Endothelial cell of umbilical vein (primary cell): ENCODE results near the gene EMP2. TPM values are rescaled to one million over a fixed set of nuclear protein-coding genes. Genes with fewer than 3 reads are reported as not detected.

ENCODE experiments used
- BruUV-seq: library from RNA; stranded (reverse); fragments of 400-500 nt; replicated peaks from 2 replicates; lab custom pipeline; 2021; lab: Mats Ljungman, UMichigan
- CTCF ChIA-PET: fragments of 300-600, 350-600 bp; sonication (Branson Sonifier 250); formaldehyde crosslinking; loops from one replicate; lab custom pipeline; 2021; ENCODE audit warnings: antibody characterized with exemption, inconsistent platforms; lab: Charles Lee
- POLR2A ChIA-PET: fragments of 300-600, 350-600 bp; sonication (Branson Sonifier 250); formaldehyde crosslinking; loops from one replicate; lab custom pipeline; 2021; ENCODE audit warnings: antibody characterized with exemption, inconsistent platforms; lab: Charles Lee
- DNase-seq: peaks from one replicate; pipeline ENCODE4 v3.0.0-alpha.2; 2011; ENCODE audit warnings: low read depth, low spot score
- FAIRE-seq: peaks from 2 replicates; lab custom pipeline; 2011; peaks lifted over from hg19 to GRCh38; lab: Jason Lieb, UNC
- H2AFZ ChIP-seq: 2 replicates; pipeline ENCODE4 v1.6.0; 2012; ENCODE audit warnings: low read depth, low read length, control low read depth, inconsistent platforms
- H3K27ac ChIP-seq: 2 replicates; pipeline ENCODE4 v1.5.1; 2011; ENCODE audit warnings: low read depth, mild to moderate bottlenecking, control low read depth, low read length, moderate library complexity; ENCODE audit not compliant: insufficient read depth
- H3K27me3 ChIP-seq, 2 experiments: 2 replicates each; pipeline versions ENCODE4 v1.6.0 to v1.6.1; 2011; ENCODE audit warnings: low read length in 2 of 2, mixed read lengths in 1 of 2; ENCODE audit not compliant: control insufficient read depth in 2 of 2, insufficient read depth in 2 of 2
- H3K36me3 ChIP-seq, 2 experiments: 2 replicates in 1 of 2; 3 replicates in 1 of 2; pipeline ENCODE4 v1.5.1; 2011; ENCODE audit warnings: low read length in 2 of 2, mild to moderate bottlenecking in 1 of 2, moderate library complexity in 1 of 2; ENCODE audit not compliant: control insufficient read depth in 2 of 2, insufficient read depth in 2 of 2; ENCODE audit errors: extremely low read depth in 1 of 2
- H3K4me1 ChIP-seq: 3 replicates; pipeline ENCODE4 v1.5.1; 2011; ENCODE audit warnings: mild to moderate bottlenecking, low read length; ENCODE audit not compliant: control insufficient read depth, insufficient read depth; ENCODE audit errors: extremely low read depth
- H3K4me2 ChIP-seq: 2 replicates; pipeline ENCODE4 v1.6.1; 2011; ENCODE audit warnings: low read length, control low read depth, mixed read lengths; ENCODE audit not compliant: insufficient read depth
- H3K4me3 ChIP-seq, 3 experiments: fragments of 200-600 bp in 1 of 3; sonication (generic), shearing (Covaris generic) in 1 of 3; replicated peaks in 1 of 3; 2 replicates each; pipeline ENCODE4 v1.5.1; 2011 to 2016; ENCODE audit warnings: control low read depth in 3 of 3, low read length in 3 of 3, mild to moderate bottlenecking in 2 of 3, inconsistent platforms in 1 of 3, low read depth in 1 of 3, moderate library complexity in 1 of 3; ENCODE audit not compliant: insufficient read depth in 1 of 3
- H3K79me2 ChIP-seq: 2 replicates; pipeline ENCODE4 v1.6.0; 2012; ENCODE audit warnings: low read length, inconsistent platforms; ENCODE audit not compliant: control insufficient read depth, insufficient read depth
- H3K9ac ChIP-seq: replicated peaks from 2 replicates; pipeline ENCODE3; 2011; ENCODE audit warnings: low read length, control low read depth; ENCODE audit not compliant: insufficient read depth; ENCODE audit errors: extremely low read depth
- H3K9me1 ChIP-seq: replicated peaks from 3 replicates; pipeline ENCODE4 v1.6.0; 2011; ENCODE audit warnings: mild to moderate bottlenecking, low read length; ENCODE audit not compliant: control insufficient read depth, insufficient read depth; ENCODE audit errors: extremely low read depth
- H3K9me3 ChIP-seq: replicated peaks from 2 replicates; pipeline ENCODE4 v1.5.1; 2012; ENCODE audit warnings: low read length, inconsistent platforms; ENCODE audit not compliant: control insufficient read depth, insufficient read depth
- H4K20me1 ChIP-seq: replicated peaks from 2 replicates; pipeline ENCODE3; 2011; ENCODE audit warnings: mild to moderate bottlenecking, low read length; ENCODE audit not compliant: control insufficient read depth, insufficient read depth; ENCODE audit errors: extremely low read depth
- EZH2 ChIP-seq: IDR thresholded peaks from 2 replicates; pipeline ENCODE4 v1.6.1; 2012; ENCODE audit warnings: borderline replicate concordance, low read depth, mild to moderate bottlenecking, moderate library complexity, low read length, inconsistent platforms; ENCODE audit not compliant: severe bottlenecking
- FOS ChIP-seq: IDR thresholded peaks from 2 replicates; pipeline ENCODE4 v1.6.1; 2011; ENCODE audit warnings: mild to moderate bottlenecking, low read length, moderate library complexity, borderline replicate concordance; ENCODE audit not compliant: insufficient read depth
- GATA2 ChIP-seq: IDR thresholded peaks from 2 replicates; pipeline ENCODE4 v1.7.0; 2011; ENCODE audit warnings: low read depth, mild to moderate bottlenecking, moderate library complexity, mixed read lengths, low read length; ENCODE audit not compliant: insufficient read length, insufficient read depth
- JUN ChIP-seq: IDR thresholded peaks from 2 replicates; pipeline ENCODE4 v1.6.1; 2011; ENCODE audit warnings: borderline replicate concordance, low read depth; ENCODE audit not compliant: insufficient read length, insufficient read depth
- MYC ChIP-seq: IDR thresholded peaks from one replicate; pipeline ENCODE4 v1.6.1; 2011; ENCODE audit warnings: mild to moderate bottlenecking, low read depth, low read length
- POLR2A ChIP-seq: IDR thresholded peaks from 2 replicates; pipeline ENCODE4 v1.6.1; 2012; ENCODE audit warnings: low read depth, mild to moderate bottlenecking, control low read depth, low read length
- POLR2AphosphoS5 ChIP-seq: IDR thresholded peaks from 2 replicates; pipeline ENCODE4 v1.6.1; 2012; ENCODE audit warnings: low read depth, mild to moderate bottlenecking, control low read depth, low read length, moderate library complexity; ENCODE audit not compliant: insufficient read depth
- dilution Hi-C: fragments of 300-500 bp; cut with MboI; formaldehyde crosslinking; loops from one replicate; pipeline ENCODE4 v1.15.0; 2019; ENCODE audit warnings: low sequenced_read_pairs; ENCODE audit not compliant: extremely low pct_ligation_motif_present
- intact Hi-C: fragments of 100-400 bp; cut with micrococcal nuclease; formaldehyde crosslinking; loops from one replicate; pipeline ENCODE4 v1.10.0; 2022
- polyA plus RNA-seq, 4 experiments: library from polyadenylated mRNA; depleted of rRNA in 3 of 4; stranded (reverse) in 3 of 4; unstranded in 1 of 4; fragments of >200 nt; gene quantifications; 2 replicates each; pipeline versions ENCODE4 v1.2.1 to v1.2.3, GENCODE V29; 2011 to 2012; ENCODE audit warnings: missing spikeins in 1 of 4
- total RNA-seq: library from RNA; stranded (reverse); gene quantifications from 2 replicates; pipeline ENCODE4 v1.2.3, GENCODE V29; 2021
- TF ChIP-seq, protein P1 (sequence below): IDR thresholded peaks from 2 replicates; pipeline ENCODE4 v1.6.1; 2011; ENCODE audit not compliant: insufficient read depth, insufficient read length
- TF ChIP-seq, protein P2 (sequence below), 2 donors: IDR thresholded peaks; 1 replicate in 1 of 2; 2 replicates in 1 of 2; pipeline ENCODE4 v1.5.1; 2011; ENCODE audit warnings: low read length in 2 of 2, mild to moderate bottlenecking in 2 of 2, moderate library complexity in 2 of 2, control low read depth in 1 of 2, inconsistent platforms in 1 of 2, low read depth in 1 of 2; ENCODE audit not compliant: insufficient read depth in 1 of 2; ENCODE audit errors: extremely low read depth in 1 of 2

Gene EMP2
- total and polyA plus RNA-seq, 2 donors (not counting 3 experiments of a cell fraction or from before 2014, with no cell fraction given): 19.0 to 25.5 TPM

DNA sequence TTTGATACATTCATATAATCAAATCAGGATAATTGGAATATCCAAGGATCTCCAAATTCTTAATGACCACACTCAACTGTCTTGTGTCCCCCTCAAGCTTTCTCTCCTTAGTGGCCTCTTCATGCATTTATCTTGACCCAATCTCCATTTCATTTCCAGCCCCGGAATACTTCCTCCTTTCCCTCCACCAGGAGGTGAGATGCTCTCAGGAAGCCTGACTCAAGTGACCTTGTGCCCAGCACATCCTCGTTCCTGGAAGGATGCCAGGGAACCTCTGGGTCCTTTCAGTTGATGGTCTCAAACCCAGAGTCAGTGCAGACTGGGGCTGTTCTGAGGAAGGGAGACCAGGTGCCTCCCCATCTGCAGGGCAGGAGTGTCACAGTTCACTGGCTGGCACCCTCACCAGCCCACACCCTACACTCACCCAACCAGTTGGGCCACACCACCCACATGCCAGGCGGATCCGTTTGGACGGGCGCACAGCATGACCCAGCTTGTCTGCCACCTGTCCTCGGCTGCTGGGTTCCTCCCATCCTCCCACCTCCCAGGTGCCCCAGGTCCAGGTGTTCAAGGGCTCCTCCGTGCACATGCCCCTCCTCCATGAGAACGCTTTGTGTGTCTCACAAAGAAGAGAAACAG, 14.0 kb upstream of the EMP2 start:
- no peak overlapping the region for H2AFZ ChIP-seq
- no peaks in the 10 kb centered on the region for H3K79me2 ChIP-seq
- intact Hi-C loops: no loop called here
- no peaks in the 10 kb centered on the region for H4K20me1 ChIP-seq
- no peaks in the 10 kb centered on the region for H3K9me1 ChIP-seq
- TF ChIP-seq GATA2 (peak; percentile 63), MYC (no peak), POLR2A (no peak)
- DNase-seq (no peak), FAIRE-seq (no peak)
- no peaks in the 10 kb centered on the region for H3K9me3 ChIP-seq
- H3K4me1 ChIP-seq: no peaks in the 10 kb centered on the region
- ChIA-PET CTCF (interaction anchor here (1.4 kb wide), 2 partner anchors 10 to 15 kb away, joined by 3 read pairs; no protein-coding TSS in a partner anchor), POLR2A (no interaction called here)
- no peak overlapping the region for H3K4me3 ChIP-seq
- dilution Hi-C loops: no loop called here
- H3K27ac ChIP-seq: no peak overlapping the region
- no TSS peak for BruUV-seq
- no peaks in the 10 kb centered on the region for H3K36me3 ChIP-seq
- H3K27me3 ChIP-seq: peaks cover 0 to 2% of the 10 kb centered on the region in 2 experiments
- H3K4me2 ChIP-seq: no peak overlapping the region
- no peak overlapping the region for H3K9ac ChIP-seq

- Histone ChIP-seq H3K27me3 (no peaks in the 10 kb centered on the region), H3K36me3 (no peaks in the 10 kb centered on the region), H3K4me1 (no peaks in the 10 kb centered on the region), H3K9me3 (no peaks in the 10 kb centered on the region), H3K9ac (no peak overlapping the region), H3K4me2 (no peak overlapping the region), H3K4me3 (no peak overlapping the region), H4K20me1 (no peaks in the 10 kb centered on the region), H3K9me1 (no peaks in the 10 kb centered on the region), H3K79me2 (no peaks in the 10 kb centered on the region), H2AFZ (no peak overlapping the region), H3K27ac (no peak overlapping the region)
- intact Hi-C loops: no loop called here
- dilution Hi-C loops: no loop called here
- DNase-seq (no peak), FAIRE-seq (no peak)
- POLR2A ChIA-PET: no interaction called here
- BruUV-seq: no TSS peak
- TF ChIP-seq MYC: no peak
- TF ChIP-seq POLR2A: no peak
- TF ChIP-seq GATA2: no peak
- TF ChIP-seq, protein P1, sequence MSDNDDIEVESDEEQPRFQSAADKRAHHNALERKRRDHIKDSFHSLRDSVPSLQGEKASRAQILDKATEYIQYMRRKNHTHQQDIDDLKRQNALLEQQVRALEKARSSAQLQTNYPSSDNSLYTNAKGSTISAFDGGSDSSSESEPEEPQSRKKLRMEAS: no peak
- TF ChIP-seq, protein P2, sequence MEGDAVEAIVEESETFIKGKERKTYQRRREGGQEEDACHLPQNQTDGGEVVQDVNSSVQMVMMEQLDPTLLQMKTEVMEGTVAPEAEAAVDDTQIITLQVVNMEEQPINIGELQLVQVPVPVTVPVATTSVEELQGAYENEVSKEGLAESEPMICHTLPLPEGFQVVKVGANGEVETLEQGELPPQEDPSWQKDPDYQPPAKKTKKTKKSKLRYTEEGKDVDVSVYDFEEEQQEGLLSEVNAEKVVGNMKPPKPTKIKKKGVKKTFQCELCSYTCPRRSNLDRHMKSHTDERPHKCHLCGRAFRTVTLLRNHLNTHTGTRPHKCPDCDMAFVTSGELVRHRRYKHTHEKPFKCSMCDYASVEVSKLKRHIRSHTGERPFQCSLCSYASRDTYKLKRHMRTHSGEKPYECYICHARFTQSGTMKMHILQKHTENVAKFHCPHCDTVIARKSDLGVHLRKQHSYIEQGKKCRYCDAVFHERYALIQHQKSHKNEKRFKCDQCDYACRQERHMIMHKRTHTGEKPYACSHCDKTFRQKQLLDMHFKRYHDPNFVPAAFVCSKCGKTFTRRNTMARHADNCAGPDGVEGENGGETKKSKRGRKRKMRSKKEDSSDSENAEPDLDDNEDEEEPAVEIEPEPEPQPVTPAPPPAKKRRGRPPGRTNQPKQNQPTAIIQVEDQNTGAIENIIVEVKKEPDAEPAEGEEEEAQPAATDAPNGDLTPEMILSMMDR (IDR thresholded peaks at IDR 0.05; ENCODE audit: extremely low read depth in 1 of 2, insufficient read depth in 1 of 2, low read depth in 1 of 2, low read length in 2 of 2): no peak
- no peak for TF ChIP-seq JUN
- no peak for TF ChIP-seq FOS
- no peak for TF ChIP-seq POLR2AphosphoS5
- no peak for TF ChIP-seq EZH2
- CTCF ChIA-PET: interaction anchor here (1.2 kb wide), 1 partner anchor 13 kb away, joined by 4 read pairs; the partner anchor contains the start of gene EMP2
Measured at GRCh38 chr16:10592611-10593010, 12.2 kb upstream of the EMP2 start.
